Heart left ventricle (tissue), 13 donors: ENCODE results near the gene TAS2R10.

ENCODE experiments used
- POLR2A ChIP-seq, 2 donors: fragments of 450-650 bp; IDR thresholded peaks; one replicate each; pipeline ENCODE4 v1.6.1; 2017; ENCODE audit warnings: antibody characterized with exemption in 2 of 2, mild to moderate bottlenecking in 2 of 2, moderate library complexity in 2 of 2
- TF ChIP-seq, protein P1 (sequence below), 12 donors: fragments of 200-600 bp; sonication (generic) in 4 of 12; IDR thresholded peaks; one replicate each; pipeline versions ENCODE4 v1.5.0 to v1.8.0; 2018 to 2022; ENCODE audit warnings: antibody characterized with exemption in 12 of 12, mild to moderate bottlenecking in 5 of 12
- donor health status: ischemic (EF 13 %, LVEDD 7.1; RV severe dilation, severe dysfunction).
- donor health status: DM: no; HTN: yes; CAD: no.
- donor health status: DM: no; HTN: no; CAD: no.
- donor health status: ischemic (EF 25% LVEDD 6.9; RV normal size, moderate dysfunction).
- donor health status: ischemic (EF 25% LVEDD 5.7; RV mildly dilated, moderate dysfunction).
- donor health status: ischemic (EF 35%, LVEDD 5.7; RV mildly dilated, moderate dysfunction).
- donor health status: nonischemic (EF 11% LVEDD 7.7; RV severe dilation, severe dysfunction).
- donor health status: DM: yes; HTN: yes; CAD: no.
- donor health status: PGD.
- donor health status: ischemic (EF 29% LVEDD 5.4; RV normal size, mild dysfunction).
- donor health status: nonischemic (EF 23%, LVEDD 6.1; RV moderate dilation, normal function).

DNA sequence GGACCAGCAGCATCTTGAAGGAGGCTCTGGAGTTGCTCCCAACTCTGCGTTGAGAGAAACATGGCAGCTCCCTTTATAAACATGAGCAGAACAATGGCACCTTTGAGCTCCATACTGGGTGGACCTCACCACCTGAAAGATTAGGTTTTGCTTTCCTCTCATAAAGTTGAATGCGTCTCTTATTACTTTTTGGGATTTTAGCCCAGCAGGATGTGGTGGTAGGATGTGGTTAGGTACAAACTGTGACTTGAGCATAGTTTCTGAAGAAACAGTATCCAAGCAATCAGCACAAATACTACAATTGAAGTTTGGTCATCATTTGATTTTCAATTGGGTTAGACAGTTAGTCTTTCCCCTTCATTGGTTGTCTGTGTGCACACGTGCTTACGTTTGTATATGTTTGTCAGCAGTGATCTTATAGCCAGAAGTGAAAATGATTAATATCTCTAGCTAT, 23.3 kb upstream of the TAS2R10 start, which contains the start of gene PRR4:
- no peak for TF ChIP-seq POLR2A (IDR thresholded peaks at IDR 0.05)
- TF ChIP-seq, protein P1, sequence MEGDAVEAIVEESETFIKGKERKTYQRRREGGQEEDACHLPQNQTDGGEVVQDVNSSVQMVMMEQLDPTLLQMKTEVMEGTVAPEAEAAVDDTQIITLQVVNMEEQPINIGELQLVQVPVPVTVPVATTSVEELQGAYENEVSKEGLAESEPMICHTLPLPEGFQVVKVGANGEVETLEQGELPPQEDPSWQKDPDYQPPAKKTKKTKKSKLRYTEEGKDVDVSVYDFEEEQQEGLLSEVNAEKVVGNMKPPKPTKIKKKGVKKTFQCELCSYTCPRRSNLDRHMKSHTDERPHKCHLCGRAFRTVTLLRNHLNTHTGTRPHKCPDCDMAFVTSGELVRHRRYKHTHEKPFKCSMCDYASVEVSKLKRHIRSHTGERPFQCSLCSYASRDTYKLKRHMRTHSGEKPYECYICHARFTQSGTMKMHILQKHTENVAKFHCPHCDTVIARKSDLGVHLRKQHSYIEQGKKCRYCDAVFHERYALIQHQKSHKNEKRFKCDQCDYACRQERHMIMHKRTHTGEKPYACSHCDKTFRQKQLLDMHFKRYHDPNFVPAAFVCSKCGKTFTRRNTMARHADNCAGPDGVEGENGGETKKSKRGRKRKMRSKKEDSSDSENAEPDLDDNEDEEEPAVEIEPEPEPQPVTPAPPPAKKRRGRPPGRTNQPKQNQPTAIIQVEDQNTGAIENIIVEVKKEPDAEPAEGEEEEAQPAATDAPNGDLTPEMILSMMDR (IDR thresholded peaks at IDR 0.05): no peak
